Neutrophil (primary cell): ENCODE measurements around the gene CCDC88C.

Source experiments
- H3K27ac ChIP-seq: fragments of 200-600 bp; sonication (generic); 2 replicates; pipeline ENCODE4 v1.5.1; 2016; ENCODE audit warnings: mild to moderate bottlenecking, moderate library complexity
- H3K27me3 ChIP-seq: fragments of 200-600 bp; sonication (generic); 2 replicates; pipeline ENCODE4 v1.6.0; 2016; ENCODE audit warnings: mild to moderate bottlenecking
- H3K36me3 ChIP-seq: fragments of 200-600 bp; sonication (generic); 2 replicates; pipeline ENCODE4 v1.5.1; 2017
- H3K4me1 ChIP-seq, 2 experiments: fragments of 200-600 bp in 1 of 2; sonication (generic) in 1 of 2; 1 replicate in 1 of 2; 2 replicates in 1 of 2; pipeline versions ENCODE4 v1.5.1 to v1.6.1; 2013 to 2016; ENCODE audit warnings: low read depth in 1 of 2, low read length in 1 of 2, mild to moderate bottlenecking in 1 of 2, moderate library complexity in 1 of 2; ENCODE audit not compliant: control insufficient read depth in 1 of 2, insufficient read depth in 1 of 2
- H3K4me3 ChIP-seq, 2 experiments: fragments of 200-600 bp in 1 of 2; sonication (generic) in 1 of 2; 1 replicate in 1 of 2; 2 replicates in 1 of 2; pipeline ENCODE4 v1.5.1; 2013 to 2016; ENCODE audit warnings: low read depth in 1 of 2, low read length in 1 of 2, mild to moderate bottlenecking in 1 of 2, moderate library complexity in 1 of 2
- H3K9me3 ChIP-seq: fragments of 200-600 bp; sonication (generic); 2 replicates; pipeline ENCODE4 v1.5.1; 2016
- CTCF ChIP-seq: fragments of 200-600 bp; sonication (generic); IDR thresholded peaks from 2 replicates; pipeline ENCODE4 v1.5.1; 2016; ENCODE audit warnings: antibody characterized with exemption

CCDC88C gene

GRCh38 chr14:91363776-91364523 is 53.7 kb downstream of the CCDC88C start:
- H3K27me3 ChIP-seq: no peaks in the 10 kb centered on the region
- H3K9me3 ChIP-seq: no peaks in the 10 kb centered on the region
- no peak overlapping the region for H3K4me3 ChIP-seq
- no peak for TF ChIP-seq CTCF
- H3K4me1 ChIP-seq: peaks cover 80 to 82% of the 10 kb centered on the region in 2 experiments
- peak overlapping the region; percentile 63 for H3K27ac ChIP-seq
- H3K36me3 ChIP-seq: peaks cover 4% of the 10 kb centered on the region

- peaks cover 62% of the 10 kb centered on the region in 2 experiments for H3K4me1 ChIP-seq
- peak overlapping the region; percentile 42 to 43 for H3K4me3 ChIP-seq
- H3K27ac ChIP-seq: peak overlapping the region; percentile 83
- TF ChIP-seq CTCF: no peak
- H3K9me3 ChIP-seq: no peaks in the 10 kb centered on the region
- peaks cover 26% of the 10 kb centered on the region for H3K36me3 ChIP-seq
- H3K27me3 ChIP-seq: no peaks in the 10 kb centered on the region
Measured at GRCh38 chr14:91361233-91361811, 56.3 kb downstream of the CCDC88C start.

GRCh38 chr14:91360490-91361232 is 57.0 kb downstream of the CCDC88C start:
- peak overlapping the region; percentile 83 for H3K27ac ChIP-seq
- peaks cover 30% of the 10 kb centered on the region for H3K36me3 ChIP-seq
- no peak for TF ChIP-seq CTCF
- H3K4me1 ChIP-seq: peaks cover 56 to 57% of the 10 kb centered on the region in 2 experiments
- no peaks in the 10 kb centered on the region for H3K27me3 ChIP-seq
- peak overlapping the region; percentile 42 to 43 for H3K4me3 ChIP-seq
- H3K9me3 ChIP-seq: no peaks in the 10 kb centered on the region

- no peak for TF ChIP-seq CTCF
- Histone ChIP-seq H3K4me3 (no peak overlapping the region), H3K36me3 (peaks cover 42% of the 10 kb centered on the region), H3K27ac (no peak overlapping the region), H3K27me3 (no peaks in the 10 kb centered on the region), H3K4me1 (peaks cover 37 to 39% of the 10 kb centered on the region in 2 experiments), H3K9me3 (no peaks in the 10 kb centered on the region)
Measured at GRCh38 chr14:91358654-91359220, 58.9 kb downstream of the CCDC88C start.

GRCh38 chr14:91358025-91358319 is 59.6 kb downstream of the CCDC88C start:
- Histone ChIP-seq H3K4me1 (peaks cover 31% of the 10 kb centered on the region in 2 experiments), H3K9me3 (no peaks in the 10 kb centered on the region), H3K36me3 (peaks cover 48% of the 10 kb centered on the region), H3K27ac (no peak overlapping the region), H3K27me3 (no peaks in the 10 kb centered on the region), H3K4me3 (no peak overlapping the region)
- no peak for TF ChIP-seq CTCF
